ENCODE measurements around the gene KSR2. TPM values are rescaled to one million over a fixed set of nuclear protein-coding genes. Genes with fewer than 3 reads are reported as not detected.

KSR2 gene
- total and polyA plus RNA-seq, 2 of the 13 experiments (the other 11 are each of a cell fraction or from before 2014, with no cell fraction given) = 0.02 TPM; not detected in 1

DNA sequence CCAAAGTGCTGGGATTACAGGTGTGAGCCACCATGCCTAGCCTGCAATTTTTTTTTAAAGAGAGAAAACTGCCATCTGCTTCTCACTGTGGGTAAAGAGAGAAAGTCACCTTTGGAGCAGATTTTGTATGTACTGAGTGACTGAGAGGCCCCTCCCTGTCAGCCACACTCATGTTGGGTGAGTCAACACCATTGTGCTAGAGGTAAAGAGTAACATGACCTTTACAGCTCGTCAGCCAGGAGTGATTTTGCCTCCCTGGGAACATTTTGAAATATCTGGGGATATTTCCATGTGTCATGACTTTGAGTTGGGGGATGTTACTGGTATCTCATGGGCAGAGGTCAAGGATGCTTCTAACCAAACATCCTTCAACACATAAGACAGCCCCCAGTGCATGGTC is 115.2 kb downstream of the KSR2 start (continued):
- TF ChIP-seq, protein P1, sequence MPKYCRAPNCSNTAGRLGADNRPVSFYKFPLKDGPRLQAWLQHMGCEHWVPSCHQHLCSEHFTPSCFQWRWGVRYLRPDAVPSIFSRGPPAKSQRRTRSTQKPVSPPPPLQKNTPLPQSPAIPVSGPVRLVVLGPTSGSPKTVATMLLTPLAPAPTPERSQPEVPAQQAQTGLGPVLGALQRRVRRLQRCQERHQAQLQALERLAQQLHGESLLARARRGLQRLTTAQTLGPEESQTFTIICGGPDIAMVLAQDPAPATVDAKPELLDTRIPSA (CRISPR knock-in tag; IDR thresholded peaks at IDR 0.05; ENCODE audit: borderline replicate concordance) = no peak
- TF ChIP-seq SIX4 (CRISPR knock-in tag; IDR thresholded peaks at IDR 0.05) (no peak), ESRRA (CRISPR knock-in tag; IDR thresholded peaks at IDR 0.05; ENCODE audit: low read depth) (no peak), U2AF1 (optimal IDR thresholded peaks at IDR 0.05; ENCODE audit: low read depth, low read length) (no peak), ZNF644 (CRISPR knock-in tag; IDR thresholded peaks at IDR 0.05; ENCODE audit: low read depth) (0 out of 2 replicates have a peak, but pooled peaks have one; percentile 36), ZNF501 (CRISPR knock-in tag; IDR thresholded peaks at IDR 0.05) (no peak), TCF12 (IDR thresholded peaks at IDR 0.05) (no peak), TCF12 (CRISPR knock-in tag; IDR thresholded peaks at IDR 0.05) (no peak), RFXAP (CRISPR knock-in tag; IDR thresholded peaks at IDR 0.05; ENCODE audit: borderline replicate concordance) (no peak), MEIS2 (CRISPR knock-in tag; IDR thresholded peaks at IDR 0.05) (peak; percentile 54; the same call in 1 of the 2 replicates), KAT7 (CRISPR knock-in tag; IDR thresholded peaks at IDR 0.05; ENCODE audit: borderline replicate concordance) (no peak)
- TF ChIP-seq, protein P2, sequence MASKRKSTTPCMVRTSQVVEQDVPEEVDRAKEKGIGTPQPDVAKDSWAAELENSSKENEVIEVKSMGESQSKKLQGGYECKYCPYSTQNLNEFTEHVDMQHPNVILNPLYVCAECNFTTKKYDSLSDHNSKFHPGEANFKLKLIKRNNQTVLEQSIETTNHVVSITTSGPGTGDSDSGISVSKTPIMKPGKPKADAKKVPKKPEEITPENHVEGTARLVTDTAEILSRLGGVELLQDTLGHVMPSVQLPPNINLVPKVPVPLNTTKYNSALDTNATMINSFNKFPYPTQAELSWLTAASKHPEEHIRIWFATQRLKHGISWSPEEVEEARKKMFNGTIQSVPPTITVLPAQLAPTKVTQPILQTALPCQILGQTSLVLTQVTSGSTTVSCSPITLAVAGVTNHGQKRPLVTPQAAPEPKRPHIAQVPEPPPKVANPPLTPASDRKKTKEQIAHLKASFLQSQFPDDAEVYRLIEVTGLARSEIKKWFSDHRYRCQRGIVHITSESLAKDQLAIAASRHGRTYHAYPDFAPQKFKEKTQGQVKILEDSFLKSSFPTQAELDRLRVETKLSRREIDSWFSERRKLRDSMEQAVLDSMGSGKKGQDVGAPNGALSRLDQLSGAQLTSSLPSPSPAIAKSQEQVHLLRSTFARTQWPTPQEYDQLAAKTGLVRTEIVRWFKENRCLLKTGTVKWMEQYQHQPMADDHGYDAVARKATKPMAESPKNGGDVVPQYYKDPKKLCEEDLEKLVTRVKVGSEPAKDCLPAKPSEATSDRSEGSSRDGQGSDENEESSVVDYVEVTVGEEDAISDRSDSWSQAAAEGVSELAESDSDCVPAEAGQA (IDR thresholded peaks at IDR 0.05; ENCODE audit: low read depth) = no peak
- TF ChIP-seq, protein P2 (CRISPR knock-in tag; IDR thresholded peaks at IDR 0.05; ENCODE audit: borderline replicate concordance) = no peak

Data from HepG2 (cell line).